Fibroblast of peridontal ligament (primary cell): ENCODE results near the gene CFAP46.
"Not testable (repeated sequence)": the region's sequence is repeated elsewhere in the genome, so short reads cannot be mapped to it uniquely, and the experiment has no call there.

Experiments used
- DNase-seq: peaks from one replicate; pipeline ENCODE4 v3.0.0-alpha.2; 2010; ENCODE audit errors: extremely low read depth

The CFAP46 gene

GRCh38 chr10:132826524-132827422, 115.6 kb downstream of the CFAP46 start:
- DNase-seq: no peak

- DNase-seq: not testable (repeated sequence)
Measured at GRCh38 chr10:132825783-132826523, 116.4 kb downstream of the CFAP46 start.

GRCh38 chr10:132820056-132820455, 122.3 kb downstream of the CFAP46 start:
- no peak for DNase-seq

GRCh38 chr10:132817701-132818211, 124.6 kb downstream of the CFAP46 start:
- no peak for DNase-seq

- no peak for DNase-seq
Measured at GRCh38 chr10:132816718-132817117, 125.7 kb downstream of the CFAP46 start.

- no peak for DNase-seq
Measured at GRCh38 chr10:132815168-132815857, 127.1 kb downstream of the CFAP46 start.

GRCh38 chr10:132814469-132814856, 127.9 kb downstream of the CFAP46 start:
- no peak for DNase-seq

- DNase-seq: no peak
Measured at GRCh38 chr10:132813560-132814468, 128.6 kb downstream of the CFAP46 start.

GRCh38 chr10:132813001-132813401, 129.4 kb downstream of the CFAP46 start:
- DNase-seq: no peak

GRCh38 chr10:132812520-132812919, 129.8 kb downstream of the CFAP46 start:
- DNase-seq: no peak

- DNase-seq: no peak
Measured at GRCh38 chr10:132811891-132812481, 130.4 kb downstream of the CFAP46 start.

- no peak for DNase-seq
Measured at GRCh38 chr10:132810807-132811700, 131.3 kb downstream of the CFAP46 start.

GRCh38 chr10:132810141-132810806, 132.1 kb downstream of the CFAP46 start:
- DNase-seq: no peak

GRCh38 chr10:132809232-132810140, 132.9 kb downstream of the CFAP46 start:
- DNase-seq: no peak

GRCh38 chr10:132808383-132809231, 133.8 kb downstream of the CFAP46 start:
- DNase-seq: no peak

GRCh38 chr10:132807621-132808049, 134.7 kb downstream of the CFAP46 start:
- no peak for DNase-seq

GRCh38 chr10:132806561-132807003, 135.8 kb downstream of the CFAP46 start:
- no peak for DNase-seq
